Measurements from ENCODE around the gene INF2. TPM values are rescaled to one million over a fixed set of nuclear protein-coding genes. Genes with fewer than 3 reads are reported as not detected.

The INF2 gene
- total and polyA plus RNA-seq, 9 of the 15 experiments (the other 6 are each of a cell fraction or from before 2014, with no cell fraction given), result 0.56 to 31.3 (median 7.8) TPM

DNA sequence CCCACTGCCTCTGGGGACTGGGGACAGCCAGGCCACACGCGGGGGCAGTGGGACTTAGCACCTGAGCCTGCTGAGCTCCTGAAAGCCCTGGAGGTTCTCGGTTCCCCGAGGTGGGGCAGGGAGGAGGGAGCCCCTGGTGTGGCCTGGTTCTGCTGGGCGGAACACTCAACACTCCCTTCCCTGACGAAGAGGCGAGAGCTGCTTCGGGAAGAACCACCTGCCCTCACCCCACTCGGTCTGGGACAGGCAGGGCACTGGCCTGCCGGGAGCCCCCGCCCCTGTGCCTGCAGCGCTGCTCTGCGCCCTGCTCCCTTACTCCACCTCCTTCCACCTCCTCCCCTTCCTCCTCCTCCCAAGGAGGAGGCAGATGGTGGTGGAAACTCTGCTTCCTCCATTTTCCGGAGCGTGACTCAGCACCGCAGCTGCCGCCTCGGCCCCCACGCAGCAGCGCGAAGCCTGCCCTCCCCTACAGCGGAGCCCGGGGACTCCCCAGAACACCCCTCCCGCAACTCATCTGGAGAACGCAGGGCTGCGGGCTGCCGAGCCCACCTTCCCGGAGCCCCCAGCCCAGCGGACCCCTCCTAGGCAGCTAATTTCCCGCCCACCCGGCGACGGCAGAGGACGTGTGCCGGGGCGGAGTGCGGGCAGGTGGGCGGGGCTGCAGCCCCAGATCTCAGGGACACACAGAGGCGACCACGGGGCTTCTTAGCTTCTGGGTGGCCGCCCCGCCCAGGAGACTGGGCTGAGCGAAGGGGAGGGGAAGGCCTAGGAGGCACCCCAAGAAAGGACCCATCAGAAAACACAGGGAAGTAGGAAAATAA, 11.7 kb upstream of the INF2 start (continued):
- TF ChIP-seq NR2C2 (CRISPR knock-in tag; IDR thresholded peaks at IDR 0.05) (no peak), NR2C2 (tag; IDR thresholded peaks at IDR 0.05) (0 out of 2 replicates have a peak, but pooled peaks have one; percentile 35), JUNB (CRISPR knock-in tag; conservative IDR thresholded peaks at IDR 0.05) (no peak), ZNF354B (CRISPR knock-in tag; IDR thresholded peaks at IDR 0.05) (no peak), SOX6 (IDR thresholded peaks at IDR 0.05) (no peak), TCF3 (CRISPR knock-in tag; IDR thresholded peaks at IDR 0.05) (no peak), CHD4 (IDR thresholded peaks at IDR 0.05; ENCODE audit: insufficient read depth, insufficient replicate concordance, low read depth, low read length, poor library complexity, severe bottlenecking) (no peak), DNMT1 (IDR thresholded peaks at IDR 0.05) (no peak), MTA1 (IDR thresholded peaks at IDR 0.05; ENCODE audit: borderline replicate concordance) (0 out of 2 replicates have a peak, but pooled peaks have one; percentile 59), ARID3B (CRISPR knock-in tag; IDR thresholded peaks at IDR 0.05; ENCODE audit: borderline replicate concordance) (no peak), ZKSCAN8 (CRISPR knock-in tag; IDR thresholded peaks at IDR 0.05) (no peak), ZNF75A (CRISPR knock-in tag; IDR thresholded peaks at IDR 0.05) (no peak), PHF8 (IDR thresholded peaks at IDR 0.05; ENCODE audit: borderline replicate concordance, low read length) (peak; percentile 78; the same call in 1 of the 2 replicates), ZNF184 (CRISPR knock-in tag; IDR thresholded peaks at IDR 0.05) (no peak), TEAD2 (tag; IDR thresholded peaks at IDR 0.05) (no peak), ETV6 (IDR thresholded peaks at IDR 0.05; ENCODE audit: borderline replicate concordance in 1 of 2, low read depth in 2 of 2, low read length in 1 of 2) (no peak), ETV6 (CRISPR knock-in tag; IDR thresholded peaks at IDR 0.05; ENCODE audit: borderline replicate concordance) (no peak), SMAD2 (IDR thresholded peaks at IDR 0.05; ENCODE audit: low read depth, low read length) (no peak), ZNF764 (CRISPR knock-in tag; IDR thresholded peaks at IDR 0.05; ENCODE audit: low read depth) (no peak), NFXL1 (CRISPR knock-in tag; IDR thresholded peaks at IDR 0.05) (no peak), ELF2 (CRISPR knock-in tag; IDR thresholded peaks at IDR 0.05) (no peak), BCOR (IDR thresholded peaks at IDR 0.05) (no peak), ILK (tag; IDR thresholded peaks at IDR 0.05; ENCODE audit: borderline replicate concordance, low read depth) (no peak), LCOR (CRISPR knock-in tag; IDR thresholded peaks at IDR 0.05) (0 out of 2 replicates have a peak, but pooled peaks have one; percentile 26)
- TF ChIP-seq, protein P1, sequence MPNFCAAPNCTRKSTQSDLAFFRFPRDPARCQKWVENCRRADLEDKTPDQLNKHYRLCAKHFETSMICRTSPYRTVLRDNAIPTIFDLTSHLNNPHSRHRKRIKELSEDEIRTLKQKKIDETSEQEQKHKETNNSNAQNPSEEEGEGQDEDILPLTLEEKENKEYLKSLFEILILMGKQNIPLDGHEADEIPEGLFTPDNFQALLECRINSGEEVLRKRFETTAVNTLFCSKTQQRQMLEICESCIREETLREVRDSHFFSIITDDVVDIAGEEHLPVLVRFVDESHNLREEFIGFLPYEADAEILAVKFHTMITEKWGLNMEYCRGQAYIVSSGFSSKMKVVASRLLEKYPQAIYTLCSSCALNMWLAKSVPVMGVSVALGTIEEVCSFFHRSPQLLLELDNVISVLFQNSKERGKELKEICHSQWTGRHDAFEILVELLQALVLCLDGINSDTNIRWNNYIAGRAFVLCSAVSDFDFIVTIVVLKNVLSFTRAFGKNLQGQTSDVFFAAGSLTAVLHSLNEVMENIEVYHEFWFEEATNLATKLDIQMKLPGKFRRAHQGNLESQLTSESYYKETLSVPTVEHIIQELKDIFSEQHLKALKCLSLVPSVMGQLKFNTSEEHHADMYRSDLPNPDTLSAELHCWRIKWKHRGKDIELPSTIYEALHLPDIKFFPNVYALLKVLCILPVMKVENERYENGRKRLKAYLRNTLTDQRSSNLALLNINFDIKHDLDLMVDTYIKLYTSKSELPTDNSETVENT (CRISPR knock-in tag; IDR thresholded peaks at IDR 0.05), result no peak

All from K562 (cell line).